DND-41 (cell line): Measurements from ENCODE around the gene OLIG1.

Source experiments
- ATAC-seq: fragments of 200-7000 bp; cut with Tn5 transposase; 3 replicates; pipeline ENCODE4 v1.9.1; 2021; ENCODE audit warnings: low read depth; ENCODE audit not compliant: insufficient read depth
- DNase-seq: peaks from one replicate; pipeline ENCODE4 v3.0.0-alpha.2; 2020
- H2AFZ ChIP-seq: 2 replicates; pipeline ENCODE4 v1.6.0; 2012; ENCODE audit warnings: low read depth, low read length
- H3K27ac ChIP-seq: 2 replicates; pipeline ENCODE4 v1.5.1; 2012; ENCODE audit warnings: low read length, inconsistent platforms
- H3K27me3 ChIP-seq: fragments of 200-600 bp; sonication (generic); 2 replicates; pipeline ENCODE4 v1.6.0; 2012; ENCODE audit warnings: low read length, mild to moderate bottlenecking, inconsistent platforms; ENCODE audit not compliant: insufficient read depth, poor library complexity
- H3K36me3 ChIP-seq: 2 replicates; pipeline ENCODE4 v1.5.1; 2012; ENCODE audit warnings: low read length, inconsistent platforms; ENCODE audit not compliant: insufficient read depth
- H3K4me1 ChIP-seq: 2 replicates; pipeline ENCODE4 v1.5.1; 2012; ENCODE audit warnings: mild to moderate bottlenecking, low read length; ENCODE audit not compliant: insufficient read depth
- H3K4me2 ChIP-seq: 2 replicates; pipeline ENCODE4 v1.6.0; 2012; ENCODE audit warnings: mild to moderate bottlenecking, moderate library complexity, low read length, inconsistent platforms; ENCODE audit not compliant: insufficient read depth
- H3K4me3 ChIP-seq, 2 experiments: fragments of 200-600 bp in 1 of 2; shearing (Covaris generic) in 1 of 2; 2 replicates each; pipeline ENCODE4 v1.5.1; 2012 to 2016; ENCODE audit warnings: inconsistent platforms in 2 of 2, low read length in 2 of 2, mild to moderate bottlenecking in 2 of 2, low read depth in 1 of 2, moderate library complexity in 1 of 2
- H3K79me2 ChIP-seq: 2 replicates; pipeline ENCODE4 v1.6.0; 2012; ENCODE audit warnings: low read length, inconsistent platforms; ENCODE audit not compliant: insufficient read depth
- H3K9ac ChIP-seq: 2 replicates; pipeline ENCODE4 v1.6.0; 2012; ENCODE audit warnings: low read depth, mild to moderate bottlenecking, inconsistent platforms, low read length, moderate library complexity
- H3K9me3 ChIP-seq: 2 replicates; pipeline ENCODE4 v1.5.1; 2012; ENCODE audit warnings: low read length, moderate library complexity, mild to moderate bottlenecking, inconsistent platforms; ENCODE audit not compliant: insufficient read depth, severe bottlenecking
- H4K20me1 ChIP-seq: 2 replicates; pipeline ENCODE4 v1.6.0; 2012; ENCODE audit warnings: low read length; ENCODE audit not compliant: insufficient read depth
- CTCF ChIP-seq: IDR thresholded peaks from 2 replicates; pipeline ENCODE4 v1.5.1; 2012; ENCODE audit warnings: borderline replicate concordance, low read length, moderate library complexity, mild to moderate bottlenecking; ENCODE audit not compliant: poor library complexity, severe bottlenecking; ENCODE audit errors: extremely low read depth
- EZH2 ChIP-seq: IDR thresholded peaks from 3 replicates; pipeline ENCODE4 v1.6.1; 2012; ENCODE audit warnings: borderline replicate concordance, low read depth, mild to moderate bottlenecking, moderate library complexity, low read length, inconsistent platforms; ENCODE audit not compliant: severe bottlenecking

Gene OLIG1

GRCh38 chr21:33027401-33028286, 42.3 kb upstream of the OLIG1 start:
- Histone ChIP-seq H3K4me2 (no peak overlapping the region), H3K9me3 (no peaks in the 10 kb centered on the region), H3K4me1 (no peaks in the 10 kb centered on the region), H3K36me3 (no peaks in the 10 kb centered on the region), H3K79me2 (no peaks in the 10 kb centered on the region), H3K4me3 (no peak overlapping the region), H3K27ac (no peak overlapping the region), H3K9ac (no peak overlapping the region), H4K20me1 (no peaks in the 10 kb centered on the region), H2AFZ (no peak overlapping the region), H3K27me3 (peaks cover 12% of the 10 kb centered on the region)
- ATAC-seq (no peak), DNase-seq (no peak)
- TF ChIP-seq EZH2 (no peak), CTCF (no peak)

- no peak overlapping the region for H3K9ac ChIP-seq
- ATAC-seq (no peak), DNase-seq (no peak)
- no peaks in the 10 kb centered on the region for H3K36me3 ChIP-seq
- H3K79me2 ChIP-seq, result no peaks in the 10 kb centered on the region
- H3K27ac ChIP-seq, result no peak overlapping the region
- no peak overlapping the region for H3K4me2 ChIP-seq
- no peaks in the 10 kb centered on the region for H3K4me1 ChIP-seq
- peaks cover 12% of the 10 kb centered on the region for H3K27me3 ChIP-seq
- TF ChIP-seq CTCF (no peak), EZH2 (no peak)
- no peaks in the 10 kb centered on the region for H3K9me3 ChIP-seq
- no peak overlapping the region for H3K4me3 ChIP-seq
- H2AFZ ChIP-seq, result no peak overlapping the region
- H4K20me1 ChIP-seq, result no peaks in the 10 kb centered on the region
Observed at GRCh38 chr21:33028287-33028670, 41.7 kb upstream of the OLIG1 start.

- Histone ChIP-seq H3K4me3 (no peak overlapping the region), H2AFZ (no peak overlapping the region), H3K79me2 (no peaks in the 10 kb centered on the region), H3K9me3 (no peaks in the 10 kb centered on the region), H3K27ac (no peak overlapping the region), H3K4me2 (no peak overlapping the region), H4K20me1 (no peaks in the 10 kb centered on the region), H3K36me3 (no peaks in the 10 kb centered on the region), H3K4me1 (no peaks in the 10 kb centered on the region), H3K9ac (no peak overlapping the region), H3K27me3 (peaks cover 12% of the 10 kb centered on the region)
- no peak for TF ChIP-seq EZH2
- no peak for TF ChIP-seq CTCF
- DNase-seq, result no peak
- ATAC-seq, result no peak
Observed at GRCh38 chr21:33028773-33029384, 41.1 kb upstream of the OLIG1 start.
